Activated CD4-positive, alpha-beta memory T cell treated with anti-CD3 and anti-CD28 coated beads for 36 hours (primary cell): ENCODE data around the gene LRP2. TPM values are rescaled to one million over a fixed set of nuclear protein-coding genes. Genes with fewer than 3 reads are reported as not detected.
"Not testable (repeated sequence)": the region's sequence is repeated elsewhere in the genome, so short reads cannot be mapped to it uniquely, and the experiment has no call there.

Experiments
- CTCF ChIA-PET: fragments of 350-600 bp; sonication (Branson Sonifier 250); formaldehyde crosslinking; loops from one replicate; lab custom pipeline; 2021; ENCODE audit warnings: antibody characterized with exemption, inconsistent platforms; lab: Charles Lee
- POLR2A ChIA-PET: fragments of 350-600 bp; sonication (Branson Sonifier 250); formaldehyde crosslinking; loops from one replicate; lab custom pipeline; 2021; ENCODE audit warnings: antibody characterized with exemption; lab: Charles Lee
- DNase-seq: peaks from one replicate; pipeline ENCODE4 v3.0.0-alpha.2; 2020
- H3K27ac Mint-ChIP-seq: one replicate; pipeline ENCODE4 v1.8.0; 2021; ENCODE audit warnings: mixed read lengths
- H3K27me3 Mint-ChIP-seq: one replicate; pipeline ENCODE4 v1.8.0; 2021; ENCODE audit warnings: mixed read lengths
- H3K36me3 Mint-ChIP-seq: one replicate; pipeline ENCODE4 v1.8.0; 2021; ENCODE audit warnings: mixed read lengths
- H3K4me1 Mint-ChIP-seq: one replicate; pipeline ENCODE4 v1.8.0; 2021; ENCODE audit warnings: low read depth, mixed read lengths
- H3K4me3 Mint-ChIP-seq: one replicate; pipeline ENCODE4 v1.8.0; 2021; ENCODE audit warnings: mild to moderate bottlenecking, mixed read lengths
- H3K9me3 Mint-ChIP-seq: one replicate; pipeline ENCODE4 v1.8.0; 2021; ENCODE audit warnings: mixed read lengths
- intact Hi-C: fragments of 100-400 bp; cut with micrococcal nuclease; formaldehyde crosslinking; loops from one replicate; pipeline ENCODE4 v1.15.1; 2023
- total RNA-seq, 2 experiments: library from RNA; stranded (reverse); gene quantifications; one replicate each; pipeline ENCODE4 v1.2.3, GENCODE V29; 2021

The LRP2 gene
- total RNA-seq, 2 experiments from 2014 or later: 0.27 to 0.52 TPM

DNA sequence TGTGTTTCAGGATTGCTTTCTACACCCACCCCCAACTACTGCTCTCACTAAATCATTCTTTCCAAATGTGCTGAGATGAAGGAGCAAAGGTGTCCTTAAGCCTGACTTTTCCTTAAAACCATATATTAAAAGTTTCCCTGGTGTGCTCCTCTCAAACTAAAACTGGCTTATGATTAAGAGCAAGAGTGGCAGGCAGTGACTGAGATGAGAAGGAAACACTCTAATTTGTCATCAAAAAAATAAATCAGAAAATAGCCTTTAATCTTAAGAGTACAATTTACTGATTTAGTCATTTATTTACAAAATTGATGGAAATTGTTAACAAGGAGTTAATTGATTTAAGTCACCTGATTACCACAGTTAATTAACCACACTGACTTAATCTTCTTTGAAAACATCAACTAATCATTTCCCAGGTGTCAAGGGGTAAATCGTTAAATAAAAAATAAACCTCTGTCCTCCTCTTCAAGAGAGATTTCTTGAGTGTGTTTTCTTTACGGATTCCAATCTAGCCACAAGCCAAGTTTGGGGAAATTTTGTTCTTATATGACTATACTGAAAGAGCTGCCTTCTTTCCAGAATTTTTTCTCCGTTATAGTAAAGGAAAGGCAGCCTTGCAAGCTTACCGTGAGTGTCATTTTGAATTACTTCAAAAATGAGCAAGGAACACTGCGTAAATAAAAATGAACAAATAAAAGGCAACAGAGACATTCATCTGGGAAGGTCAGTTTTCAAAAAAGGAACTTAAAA is 17.4 kb downstream of the LRP2 start:
- ChIA-PET CTCF (interaction anchor here (1.2 kb wide), 1 partner anchor 124 kb away, joined by 3 read pairs; no protein-coding TSS in a partner anchor), POLR2A (no interaction called here)
- Mint-ChIP-seq H3K4me1 (no peaks in the 10 kb centered on the region), H3K36me3 (no peaks in the 10 kb centered on the region), H3K9me3 (no peaks in the 10 kb centered on the region), H3K27me3 (peaks cover 8% of the 10 kb centered on the region), H3K4me3 (no peak overlapping the region), H3K27ac (no peak overlapping the region)
- intact Hi-C loops: no loop called here
- no peak for DNase-seq

- no peaks in the 10 kb centered on the region for H3K4me1 Mint-ChIP-seq
- H3K4me3 Mint-ChIP-seq: no peak overlapping the region
- ChIA-PET POLR2A (no interaction called here), CTCF (interaction anchor here (1.6 kb wide), 1 partner anchor 98 kb away, joined by 4 read pairs; no protein-coding TSS in a partner anchor)
- no peaks in the 10 kb centered on the region for H3K9me3 Mint-ChIP-seq
- no peak overlapping the region for H3K27ac Mint-ChIP-seq
- no peaks in the 10 kb centered on the region for H3K36me3 Mint-ChIP-seq
- intact Hi-C loops: no loop called here
- peaks cover 8% of the 10 kb centered on the region for H3K27me3 Mint-ChIP-seq
- no peak for DNase-seq
These were observed 19.1 kb downstream of the LRP2 start for GRCh38 chr2:169343202-169343601.

- no peaks in the 10 kb centered on the region for H3K4me1 Mint-ChIP-seq
- no peaks in the 10 kb centered on the region for H3K9me3 Mint-ChIP-seq
- no peaks in the 10 kb centered on the region for H3K36me3 Mint-ChIP-seq
- CTCF ChIA-PET: interaction anchor here (0.5 kb wide), 1 partner anchor 1437 kb away, joined by 3 read pairs; no protein-coding TSS in a partner anchor
- H3K27me3 Mint-ChIP-seq: peaks cover 15% of the 10 kb centered on the region
- no peak overlapping the region for H3K27ac Mint-ChIP-seq
- no peak overlapping the region for H3K4me3 Mint-ChIP-seq
- intact Hi-C loops: no loop called here
- DNase-seq: no peak
- POLR2A ChIA-PET: no interaction called here
These were observed 22.7 kb downstream of the LRP2 start for GRCh38 chr2:169339657-169340056.

DNA sequence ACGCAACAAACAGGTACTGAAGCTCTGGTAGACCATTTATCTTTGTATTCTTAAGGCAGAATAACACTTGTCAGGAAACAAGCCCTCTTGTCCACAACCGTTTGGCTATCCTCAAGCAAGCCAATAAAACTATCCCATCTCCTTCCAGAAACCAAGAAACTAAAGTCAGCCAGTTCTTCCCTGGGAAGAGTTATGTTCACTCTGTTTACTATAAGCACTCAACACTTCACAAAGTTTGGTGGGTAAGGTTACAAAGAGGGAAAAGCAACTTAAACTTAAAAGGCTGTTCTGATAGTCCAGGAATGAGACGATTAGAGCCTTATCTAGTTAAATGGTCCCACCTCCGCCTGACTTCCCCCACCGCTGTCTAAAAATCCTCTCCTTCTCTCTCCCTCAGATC is 25.6 kb downstream of the LRP2 start:
- Mint-ChIP-seq H3K36me3 (no peaks in the 10 kb centered on the region), H3K27ac (no peak overlapping the region), H3K9me3 (no peaks in the 10 kb centered on the region), H3K4me1 (no peaks in the 10 kb centered on the region), H3K4me3 (no peak overlapping the region), H3K27me3 (peaks cover 17% of the 10 kb centered on the region)
- no peak for DNase-seq
- intact Hi-C loops: no loop called here
- ChIA-PET POLR2A (no interaction called here), CTCF (no interaction called here)

DNA sequence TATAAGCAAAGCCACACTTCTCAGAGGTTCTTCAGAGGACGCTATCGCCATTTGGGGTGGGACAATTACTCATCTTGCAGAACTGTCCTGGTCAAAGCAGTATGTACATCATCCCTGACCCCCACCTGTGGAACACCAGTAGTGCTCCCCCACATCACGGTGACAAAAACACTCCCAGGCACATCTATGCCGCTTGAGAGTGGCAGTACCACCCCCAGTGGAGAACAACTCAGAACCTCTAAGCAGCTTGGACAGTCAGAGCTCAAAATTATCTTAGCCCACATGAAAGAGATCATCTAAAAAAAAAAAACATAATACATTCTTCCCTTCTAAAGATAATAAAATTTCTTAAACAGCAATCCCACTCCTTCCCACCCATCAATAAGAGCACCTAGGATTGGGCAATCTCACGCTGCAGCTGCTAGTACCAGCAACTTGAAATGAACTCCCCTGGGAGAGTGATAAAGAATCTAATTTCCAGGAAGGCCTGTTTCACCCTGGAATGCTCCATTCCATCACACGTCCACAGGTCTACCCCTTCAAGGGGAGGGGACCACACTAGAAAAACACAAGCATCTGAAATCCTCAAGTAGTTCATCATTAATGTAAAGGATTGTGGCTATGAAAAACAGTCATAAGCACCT is 31.7 kb downstream of the LRP2 start:
- Mint-ChIP-seq H3K9me3 (no peaks in the 10 kb centered on the region), H3K36me3 (no peaks in the 10 kb centered on the region), H3K4me1 (no peaks in the 10 kb centered on the region), H3K27me3 (peaks cover 3% of the 10 kb centered on the region), H3K27ac (no peak overlapping the region), H3K4me3 (no peak overlapping the region)
- intact Hi-C loops: no loop called here
- ChIA-PET POLR2A (no interaction called here), CTCF (no interaction called here)
- no peak for DNase-seq

DNA sequence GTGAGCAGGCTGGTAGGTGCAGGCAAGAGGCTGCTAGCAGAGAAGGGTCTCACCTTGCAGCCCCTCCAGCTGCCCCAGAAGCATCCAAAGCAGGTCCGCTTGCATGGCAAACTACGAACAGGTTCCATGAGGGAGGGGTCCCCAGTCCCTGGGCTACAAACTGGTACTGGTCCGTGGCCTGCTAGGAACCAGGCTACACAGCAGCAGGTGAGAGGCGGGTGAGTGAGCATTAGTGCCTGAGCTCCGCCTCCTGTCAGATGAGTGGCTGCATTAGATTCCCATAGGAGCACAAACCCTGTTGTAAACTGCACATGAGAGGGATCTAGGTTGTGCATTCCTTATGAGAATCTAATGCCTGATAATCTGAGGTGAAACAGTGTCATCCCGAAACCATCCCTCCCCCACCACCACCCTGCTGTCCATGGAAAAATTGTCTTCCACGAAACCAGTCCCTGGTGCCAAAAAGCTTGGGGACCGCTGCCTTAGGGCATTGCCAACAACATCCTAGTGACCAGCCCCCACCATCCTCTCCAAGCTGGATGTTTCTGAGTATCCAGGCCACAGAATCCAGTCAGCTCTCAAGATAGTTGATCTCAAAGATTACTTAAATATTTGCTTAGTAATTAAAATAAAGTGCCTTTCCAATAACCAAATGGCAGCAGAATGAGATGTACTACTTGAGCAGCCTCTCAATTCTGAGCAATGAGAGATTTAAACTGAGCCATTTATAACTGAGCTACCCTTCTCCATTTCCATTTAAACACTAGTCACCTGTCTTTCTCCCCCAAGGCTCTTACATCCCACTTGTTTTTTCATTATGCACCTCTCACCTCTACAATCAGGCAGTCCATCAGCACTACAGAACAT is 32.4 kb downstream of the LRP2 start:
- no peak overlapping the region for H3K4me3 Mint-ChIP-seq
- CTCF ChIA-PET: no interaction called here
- peaks cover 3% of the 10 kb centered on the region for H3K27me3 Mint-ChIP-seq
- no peak overlapping the region for H3K27ac Mint-ChIP-seq
- no peaks in the 10 kb centered on the region for H3K4me1 Mint-ChIP-seq
- intact Hi-C loops: no loop called here
- POLR2A ChIA-PET: no interaction called here
- H3K9me3 Mint-ChIP-seq: no peaks in the 10 kb centered on the region
- H3K36me3 Mint-ChIP-seq: no peaks in the 10 kb centered on the region
- no peak for DNase-seq

GRCh38 chr2:169328785-169329184 is 33.5 kb downstream of the LRP2 start:
- Mint-ChIP-seq H3K9me3 (no peaks in the 10 kb centered on the region), H3K27me3 (peaks cover 3% of the 10 kb centered on the region), H3K27ac (no peak overlapping the region), H3K4me3 (no peak overlapping the region), H3K4me1 (no peaks in the 10 kb centered on the region), H3K36me3 (no peaks in the 10 kb centered on the region)
- CTCF ChIA-PET: no interaction called here
- intact Hi-C loops: no loop called here
- POLR2A ChIA-PET: no interaction called here
- no peak for DNase-seq

GRCh38 chr2:169327837-169328236 is 34.5 kb downstream of the LRP2 start:
- CTCF ChIA-PET: not testable (repeated sequence)

DNA sequence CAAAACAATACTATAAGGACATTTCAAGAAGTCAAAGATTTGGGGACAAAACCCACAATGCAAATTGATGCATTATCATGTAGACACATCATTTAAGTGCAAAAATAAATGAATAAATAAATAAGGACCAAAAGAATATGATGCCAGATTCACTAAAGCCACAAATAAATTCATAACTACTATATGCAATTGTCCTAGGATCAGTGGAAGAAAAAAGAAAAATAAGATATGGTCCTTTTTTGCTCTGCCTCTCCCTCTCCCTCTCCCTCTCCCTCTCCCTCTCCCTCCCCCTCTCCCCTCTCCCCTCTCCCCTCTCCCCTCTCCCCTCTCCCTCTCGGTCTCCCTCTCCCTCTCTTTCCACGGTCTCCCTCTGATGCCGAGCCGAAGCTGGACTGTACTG is 36.4 kb downstream of the LRP2 start:
- POLR2A ChIA-PET, H3K27me3 Mint-ChIP-seq, H3K9me3 Mint-ChIP-seq, H3K4me1 Mint-ChIP-seq, H3K27ac Mint-ChIP-seq, H3K4me3 Mint-ChIP-seq, CTCF ChIA-PET, H3K36me3 Mint-ChIP-seq, DNase-seq, intact Hi-C loops: not testable (repeated sequence)

More at GRCh38 chr2:169327837-169328236, 34.5 kb downstream of the LRP2 start:
- H3K9me3 Mint-ChIP-seq, H3K4me1 Mint-ChIP-seq, H3K27ac Mint-ChIP-seq, H3K36me3 Mint-ChIP-seq, H3K27me3 Mint-ChIP-seq, DNase-seq, H3K4me3 Mint-ChIP-seq, POLR2A ChIA-PET, intact Hi-C loops: not testable (repeated sequence)

DNA sequence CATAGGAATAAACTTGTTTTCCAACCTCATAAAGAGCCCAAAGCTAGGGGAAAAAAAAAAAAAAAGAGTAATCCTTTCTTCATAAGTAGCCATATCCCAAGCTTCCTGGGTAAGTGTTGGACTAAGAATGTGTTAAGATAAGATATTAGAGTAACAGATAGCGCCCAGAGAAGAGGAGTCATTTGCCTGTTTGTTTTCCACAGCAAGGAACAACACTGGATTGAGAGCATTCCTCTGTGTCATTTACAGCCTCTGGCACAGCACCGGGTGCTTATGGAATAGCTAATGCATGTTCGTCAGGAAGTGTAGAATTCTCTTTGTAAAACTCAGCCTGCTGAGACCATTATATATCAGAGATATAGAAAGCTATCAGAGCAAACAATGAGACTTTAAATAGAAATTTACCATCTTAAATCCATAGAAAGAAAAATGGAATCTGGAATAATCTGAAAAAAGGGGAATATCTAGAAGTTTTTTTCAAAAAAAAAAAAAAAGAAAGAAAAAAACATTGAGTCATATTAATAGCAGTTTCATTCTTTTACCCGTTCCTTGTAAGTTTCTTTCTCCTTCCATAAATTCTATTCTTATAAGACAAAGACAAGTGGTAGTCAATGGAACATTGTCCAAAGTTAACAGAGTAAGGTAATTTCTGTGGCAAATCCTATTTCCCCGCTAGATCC is 37.6 kb downstream of the LRP2 start:
- Mint-ChIP-seq H3K4me3 (no peak overlapping the region), H3K27me3 (peaks cover 2% of the 10 kb centered on the region), H3K4me1 (no peaks in the 10 kb centered on the region), H3K36me3 (no peaks in the 10 kb centered on the region), H3K9me3 (no peaks in the 10 kb centered on the region), H3K27ac (no peak overlapping the region)
- intact Hi-C loops: no loop called here
- DNase-seq: no peak
- ChIA-PET POLR2A (no interaction called here), CTCF (interaction anchor here (0.7 kb wide), 1 partner anchor 604 kb away, joined by 5 read pairs; no protein-coding TSS in a partner anchor)

GRCh38 chr2:169323841-169324240 is 38.5 kb downstream of the LRP2 start:
- intact Hi-C loops: no loop called here
- DNase-seq: no peak
- no peaks in the 10 kb centered on the region for H3K4me1 Mint-ChIP-seq
- H3K36me3 Mint-ChIP-seq: no peaks in the 10 kb centered on the region
- H3K27ac Mint-ChIP-seq: no peak overlapping the region
- no peaks in the 10 kb centered on the region for H3K9me3 Mint-ChIP-seq
- H3K4me3 Mint-ChIP-seq: no peak overlapping the region
- POLR2A ChIA-PET: no interaction called here
- peaks cover 2% of the 10 kb centered on the region for H3K27me3 Mint-ChIP-seq
- CTCF ChIA-PET: no interaction called here

GRCh38 chr2:169320561-169320960 is 41.8 kb downstream of the LRP2 start:
- DNase-seq: no peak
- H3K4me1 Mint-ChIP-seq: no peaks in the 10 kb centered on the region
- ChIA-PET CTCF (no interaction called here), POLR2A (no interaction called here)
- no peak overlapping the region for H3K4me3 Mint-ChIP-seq
- no peaks in the 10 kb centered on the region for H3K36me3 Mint-ChIP-seq
- intact Hi-C loops: no loop called here
- peaks cover 8% of the 10 kb centered on the region for H3K27me3 Mint-ChIP-seq
- no peaks in the 10 kb centered on the region for H3K9me3 Mint-ChIP-seq
- H3K27ac Mint-ChIP-seq: no peak overlapping the region
